Aorta (tissue), 5 donors: ENCODE data around the gene RNF126. TPM values are rescaled to one million over a fixed set of nuclear protein-coding genes. Genes with fewer than 3 reads are reported as not detected.
"Not testable (repeated sequence)": the region's sequence is repeated elsewhere in the genome, so short reads cannot be mapped to it uniquely, and the experiment has no call there.

Experiments
- ATAC-seq: fragments of 200-7000 bp; cut with Tn5 transposase; one replicate; pipeline ENCODE4 v1.9.1; 2022; ENCODE audit warnings: moderate library complexity; ENCODE audit not compliant: low FRiP score
- DNase-seq, 2 donors: peaks; one replicate each; pipeline ENCODE4 v3.0.0-alpha.2; 2020
- H3K27ac ChIP-seq, 2 donors: one replicate each; pipeline ENCODE4 v1.5.1; 2013; ENCODE audit warnings: low read length in 2 of 2, mild to moderate bottlenecking in 2 of 2, moderate library complexity in 2 of 2, control low read depth in 1 of 2, inconsistent platforms in 1 of 2, low read depth in 1 of 2
- H3K27me3 ChIP-seq, 2 donors: one replicate each; pipeline ENCODE4 v1.6.1; 2013; ENCODE audit warnings: control low read depth in 1 of 2, low read length in 1 of 2, mild to moderate bottlenecking in 1 of 2, moderate library complexity in 1 of 2; ENCODE audit not compliant: insufficient read depth in 2 of 2, control insufficient read depth in 1 of 2
- H3K36me3 ChIP-seq, 2 donors: one replicate each; pipeline ENCODE4 v1.6.1; 2013; ENCODE audit warnings: control low read depth in 1 of 2, low read length in 1 of 2, mild to moderate bottlenecking in 1 of 2; ENCODE audit not compliant: insufficient read depth in 2 of 2, control insufficient read depth in 1 of 2
- H3K4me1 ChIP-seq, 2 donors: one replicate each; pipeline ENCODE4 v1.6.1; 2013; ENCODE audit warnings: low read length in 2 of 2, control low read depth in 1 of 2, mild to moderate bottlenecking in 1 of 2, moderate library complexity in 1 of 2; ENCODE audit not compliant: insufficient read depth in 2 of 2, control insufficient read depth in 1 of 2
- H3K4me3 ChIP-seq, 2 donors: one replicate each; pipeline ENCODE4 v1.5.1; 2013; ENCODE audit warnings: low read length in 2 of 2, control low read depth in 1 of 2, mild to moderate bottlenecking in 1 of 2
- H3K9me3 ChIP-seq: one replicate; pipeline ENCODE4 v1.6.1; 2013; ENCODE audit warnings: mild to moderate bottlenecking, low read length; ENCODE audit not compliant: control insufficient read depth
- WGBS, 2 donors: extraction: QIAGEN DNeasy Blood & Tissue Kit; methylation state at CpG; one replicate each; pipeline ENCODE4 v1.1.7; 2013; 5-methylcytosine and 5-hydroxymethylcytosine counted together
- intact Hi-C, 2 donors: fragments of 100-400 bp; cut with DNase I; formaldehyde crosslinking; loops; one replicate each; pipeline versions ENCODE4 v1.14.2 to v1.15.0; 2022
- polyA plus RNA-seq, 2 donors: library from polyadenylated mRNA; stranded (reverse); fragments of 200-250 nt; gene quantifications; one replicate each; pipeline ENCODE4 v1.2.3, GENCODE V29; 2013
- total RNA-seq, 2 donors: library from RNA; stranded (reverse); fragmentation: NEBNext Ultra II Directional; extraction: Animal tissue kit (Norgen Biotek cat#: 25700); gene quantifications; one replicate each; pipeline ENCODE4 v1.2.1, GENCODE V29; 2021
- donor health status: healthy with polysubstance abuse.
- donor health status: Bipolar disorder and iron deficiency.
- donor health status: DM: no; HTN: no; CAD: no.
- donor health status: DM: no; HTN: no; CAD: no.
- donor health status: DM: yes; HTN: yes; CAD: no.

RNF126 gene
- total and polyA plus RNA-seq, 4 donors, result 18.3 to 38.5 (median 26.8) TPM

GRCh38 chr19:674282-675151, 11.5 kb upstream of the RNF126 start:
- H3K27ac ChIP-seq, result no peak overlapping the region
- intact Hi-C loops, result loop anchor here in 1 of 2 donors (5.0 kb wide), 1 partner anchor 123 kb away; the partner anchor contains the start of gene PTBP1
- 85 to 86% methylated on average over 38 of the region's 38 CpGs for WGBS, 2 donors

GRCh38 chr19:670609-671075, 7.6 kb upstream of the RNF126 start:
- Histone ChIP-seq H3K4me3 (no peak overlapping the region), H3K36me3 (no peaks in the 10 kb centered on the region), H3K27me3 (no peaks in the 10 kb centered on the region), H3K27ac (no peak overlapping the region), H3K4me1 (no peaks in the 10 kb centered on the region), H3K9me3 (no peaks in the 10 kb centered on the region)
- 85 to 87% methylated on average over 9 of the region's 9 CpGs for WGBS, 2 donors
- ATAC-seq (no peak), DNase-seq (no peak)
- intact Hi-C loops, result no loop called here

More at GRCh38 chr19:674282-675151, 11.5 kb upstream of the RNF126 start:
- ATAC-seq (no peak), DNase-seq (no peak)
- Histone ChIP-seq H3K27me3 (no peaks in the 10 kb centered on the region), H3K36me3 (no peaks in the 10 kb centered on the region), H3K4me1 (no peaks in the 10 kb centered on the region), H3K4me3 (no peak overlapping the region), H3K9me3 (no peaks in the 10 kb centered on the region)

- H3K27ac ChIP-seq, ATAC-seq, H3K4me3 ChIP-seq, H3K4me1 ChIP-seq, H3K27me3 ChIP-seq, DNase-seq, H3K9me3 ChIP-seq, H3K36me3 ChIP-seq: not testable (repeated sequence)
- intact Hi-C loops, result loop anchor here (5.0 to 10.0 kb wide), 2 partner anchors 253 to 256 kb away; partner anchors contain the start of gene ARID3A (in 1 of the 2)
- WGBS, 2 donors, result 38 to 40% methylated on average over 12 of the region's 12 CpGs
Observed at GRCh38 chr19:668675-669434, 5.8 kb upstream of the RNF126 start.

- not testable (repeated sequence) for H3K27ac ChIP-seq, H3K27me3 ChIP-seq, H3K4me1 ChIP-seq, H3K36me3 ChIP-seq, H3K4me3 ChIP-seq, ATAC-seq, H3K9me3 ChIP-seq, DNase-seq
- WGBS, 2 donors, result 92 to 94% methylated on average over 28 to 38 of the region's 38 CpGs
- intact Hi-C loops, result loop anchor here (5.0 to 10.0 kb wide), 2 partner anchors 255 to 258 kb away; partner anchors contain the start of gene ARID3A (in 1 of the 2)
Observed at GRCh38 chr19:666985-667573, 4.1 kb upstream of the RNF126 start.

- Histone ChIP-seq H3K27ac (no peak overlapping the region), H3K27me3 (no peaks in the 10 kb centered on the region), H3K4me3 (no peak overlapping the region), H3K4me1 (no peaks in the 10 kb centered on the region), H3K36me3 (no peaks in the 10 kb centered on the region), H3K9me3 (no peaks in the 10 kb centered on the region)
- intact Hi-C loops, result loop anchor here (1.0 to 10.0 kb wide), 4 partner anchors 69 to 260 kb away; partner anchors contain the start of genes ARID3A (in 1 of the 2) and PTBP1 (in 1 of the 2)
- ATAC-seq (peak; percentile 84), DNase-seq (peak; percentile 88 to 94)
- 3 to 4% methylated on average over 24 of the region's 24 CpGs for WGBS, 2 donors
Observed at GRCh38 chr19:664913-665443, 2.0 kb upstream of the RNF126 start.

- DNase-seq (no peak), ATAC-seq (peak; percentile 4)
- intact Hi-C loops, result loop anchor here in 1 of 2 donors (1.0 to 10.0 kb wide), 4 partner anchors 17 to 261 kb away; partner anchors contain the start of genes ARID3A and PTBP1
- Histone ChIP-seq H3K9me3 (no peaks in the 10 kb centered on the region), H3K4me3 (peak overlapping the region in 1 of 2 donors; percentile 32), H3K27me3 (no peaks in the 10 kb centered on the region), H3K4me1 (no peaks in the 10 kb centered on the region), H3K27ac (peak overlapping the region in 1 of 2 donors; percentile 65), H3K36me3 (no peaks in the 10 kb centered on the region)
- 64 to 65% methylated on average over 16 to 18 of the region's 18 CpGs for WGBS, 2 donors
Observed at GRCh38 chr19:663682-664117, 686 bp upstream of the RNF126 start.

- DNase-seq (no peak), ATAC-seq (no peak)
- Histone ChIP-seq H3K27me3 (no peaks in the 10 kb centered on the region), H3K36me3 (no peaks in the 10 kb centered on the region), H3K4me1 (no peaks in the 10 kb centered on the region), H3K9me3 (no peaks in the 10 kb centered on the region), H3K27ac (no peak overlapping the region), H3K4me3 (peak overlapping the region; percentile 36 to 94)
- intact Hi-C loops, result loop anchor here in 1 of 2 donors (2.0 to 10.0 kb wide), 3 partner anchors 18 to 262 kb away; partner anchors contain the start of genes ARID3A and PTBP1
- 0% methylated on average over 54 to 81 of the region's 81 CpGs for WGBS, 2 donors
Observed at GRCh38 chr19:662207-662961, 630 bp downstream of the RNF126 start.
